Cardiac muscle cell (in vitro differentiated cells and primary cell): ENCODE data around the gene PODXL2. TPM values are rescaled to one million over a fixed set of nuclear protein-coding genes. Genes with fewer than 3 reads are reported as not detected.

ENCODE experiments used
- DNase-seq, 2 donors: peaks; one replicate each; pipeline versions ENCODE4 v3.0.0 to v3.0.0-alpha.2; 2010 to 2017; ENCODE audit warnings: low read depth in 1 of 2, low spot score in 1 of 2
- H3K27ac ChIP-seq: fragments of 200-600 bp; sonication (generic); 2 replicates; pipeline ENCODE4 v1.5.1; 2016
- H3K27me3 ChIP-seq: fragments of 200-600 bp; sonication (generic); 2 replicates; pipeline ENCODE4 v1.6.0; 2016; ENCODE audit warnings: control low read depth
- H3K36me3 ChIP-seq: fragments of 200-600 bp; sonication (generic); 2 replicates; pipeline ENCODE4 v1.5.1; 2016; ENCODE audit warnings: control low read depth
- H3K4me1 ChIP-seq: fragments of 200-600 bp; sonication (generic); 2 replicates; pipeline ENCODE4 v1.8.1; 2017; ENCODE audit warnings: low read depth, mild to moderate bottlenecking, mixed run types
- H3K4me3 ChIP-seq: fragments of 200-600 bp; sonication (generic); 2 replicates; pipeline ENCODE4 v1.5.1; 2016; ENCODE audit warnings: mild to moderate bottlenecking
- H3K9me3 ChIP-seq: fragments of 200-600 bp; sonication (generic); 2 replicates; pipeline ENCODE4 v1.5.1; 2017; ENCODE audit warnings: low read depth, mild to moderate bottlenecking, control low read depth
- CTCF ChIP-seq: IDR thresholded peaks from 2 replicates; pipeline ENCODE4 v1.5.1; 2012; ENCODE audit warnings: low read depth, mild to moderate bottlenecking, low read length
- polyA plus RNA-seq: library from polyadenylated mRNA; unstranded; fragments of >200 nt; fragmentation: Nextera tagmentation; extraction: Ambion mirVana; gene quantifications from 2 replicates; pipeline ENCODE4 v1.2.1, GENCODE V29; 2016
- total RNA-seq: library from RNA; depleted of rRNA; stranded (reverse); fragments of >200 nt; gene quantifications from 2 replicates; pipeline ENCODE4 v1.2.3, GENCODE V29; 2016

The PODXL2 gene
- total and polyA plus RNA-seq, 2 experiments from 2014 or later = 16.0 to 24.9 TPM

GRCh38 chr3:127685708-127686511 is 56.9 kb downstream of the PODXL2 start:
- Histone ChIP-seq H3K36me3 (no peaks in the 10 kb centered on the region), H3K9me3 (no peaks in the 10 kb centered on the region), H3K27ac (no peak overlapping the region), H3K4me3 (no peak overlapping the region), H3K27me3 (no peaks in the 10 kb centered on the region), H3K4me1 (no peaks in the 10 kb centered on the region)
- no peak for DNase-seq
- TF ChIP-seq CTCF = no peak

DNA sequence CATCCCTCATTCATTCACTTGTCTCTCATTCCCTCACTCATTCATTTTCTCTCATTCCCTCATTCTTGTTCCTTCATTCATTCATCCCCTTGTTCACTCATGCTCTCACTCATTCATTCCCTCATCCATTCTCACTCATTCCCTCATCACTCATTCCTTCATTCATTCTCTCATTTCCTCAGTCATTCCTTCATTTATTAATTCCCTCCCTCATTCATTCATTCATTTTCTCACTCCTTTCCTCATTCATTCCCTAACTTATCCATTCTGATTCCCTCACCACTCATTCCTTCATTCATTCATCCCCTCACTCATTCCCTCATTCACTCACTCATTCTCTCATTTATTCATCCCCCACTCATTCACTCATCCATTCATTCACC is 57.5 kb downstream of the PODXL2 start:
- no peak for DNase-seq
- H3K4me1 ChIP-seq = no peaks in the 10 kb centered on the region
- no peak for TF ChIP-seq CTCF
- H3K9me3 ChIP-seq = no peaks in the 10 kb centered on the region
- H3K4me3 ChIP-seq = no peak overlapping the region
- no peaks in the 10 kb centered on the region for H3K27me3 ChIP-seq
- no peak overlapping the region for H3K27ac ChIP-seq
- H3K36me3 ChIP-seq = no peaks in the 10 kb centered on the region

- Histone ChIP-seq H3K27me3 (no peaks in the 10 kb centered on the region), H3K27ac (no peak overlapping the region)
These were observed 58.3 kb downstream of the PODXL2 start for GRCh38 chr3:127687228-127687737.

DNA sequence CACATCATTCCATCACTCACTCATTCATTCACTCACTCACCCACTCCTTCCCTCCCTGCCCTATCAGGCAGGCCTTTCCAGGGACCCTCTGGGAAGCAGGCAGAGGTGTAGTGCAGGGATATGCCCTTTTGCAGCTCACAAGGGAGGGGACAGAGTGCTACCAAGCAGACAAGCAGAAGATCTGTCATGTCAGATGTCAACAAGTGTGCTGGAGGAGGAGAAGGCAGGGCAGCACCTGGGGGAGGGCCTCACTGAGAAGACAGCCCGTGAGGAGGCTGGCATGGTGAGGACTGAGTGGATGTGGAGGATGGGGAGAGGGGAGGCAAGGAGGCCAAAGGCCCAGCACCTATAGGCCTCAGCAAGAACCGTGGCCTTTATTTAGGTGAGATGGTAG is 59.0 kb downstream of the PODXL2 start:
- no peak for DNase-seq
- Histone ChIP-seq H3K36me3 (no peaks in the 10 kb centered on the region), H3K27me3 (no peaks in the 10 kb centered on the region), H3K9me3 (no peaks in the 10 kb centered on the region), H3K4me1 (no peaks in the 10 kb centered on the region), H3K27ac (no peak overlapping the region), H3K4me3 (no peak overlapping the region)
- no peak for TF ChIP-seq CTCF

More at GRCh38 chr3:127687228-127687737, 58.3 kb downstream of the PODXL2 start:
- H3K9me3 ChIP-seq = no peaks in the 10 kb centered on the region
- TF ChIP-seq CTCF = no peak
- H3K4me3 ChIP-seq = no peak overlapping the region
- DNase-seq = no peak
- H3K36me3 ChIP-seq = no peaks in the 10 kb centered on the region
- no peaks in the 10 kb centered on the region for H3K4me1 ChIP-seq

GRCh38 chr3:127688416-127689265 is 59.7 kb downstream of the PODXL2 start:
- H3K4me3 ChIP-seq = no peak overlapping the region
- H3K27me3 ChIP-seq = no peaks in the 10 kb centered on the region
- TF ChIP-seq CTCF = no peak
- H3K36me3 ChIP-seq = no peaks in the 10 kb centered on the region
- peak in 1 of 2 donors; percentile 34 for DNase-seq
- H3K27ac ChIP-seq = no peak overlapping the region
- no peaks in the 10 kb centered on the region for H3K9me3 ChIP-seq
- H3K4me1 ChIP-seq = no peaks in the 10 kb centered on the region
